ENCODE data around the gene GALNT1. TPM values are rescaled to one million over a fixed set of nuclear protein-coding genes. Genes with fewer than 3 reads are reported as not detected.
A peak's percentile ranks its signal among the peaks of the same experiment; 100 is the strongest.

GALNT1 gene
- total RNA-seq, 1 donor from 2014 or later: 57.2 TPM

- ATAC-seq: peak; percentile 43 to 61
- peaks cover 9% of the 10 kb centered on the region for H3K9me3 ChIP-seq
- H3K4me3 ChIP-seq: no peak overlapping the region
- intact Hi-C loops (cut with DNase I): no loop called here
- H3K36me3 ChIP-seq: no peaks in the 10 kb centered on the region
- no peak for TF ChIP-seq CTCF (IDR thresholded peaks at IDR 0.05)
- no peaks in the 10 kb centered on the region for H3K27me3 ChIP-seq (ENCODE audit: low read depth)
- H3K27ac ChIP-seq: no peak overlapping the region
- peaks cover 12% of the 10 kb centered on the region for H3K4me1 ChIP-seq
- no peak for DNase-seq
Observed at GRCh38 chr18:35592298-35592697, 10.8 kb downstream of the GALNT1 start.

GRCh38 chr18:35593859-35594258 is 12.3 kb downstream of the GALNT1 start:
- intact Hi-C loops (cut with DNase I): no loop called here
- H3K27ac ChIP-seq: no peak overlapping the region
- no peak overlapping the region for H3K4me3 ChIP-seq
- H3K27me3 ChIP-seq (ENCODE audit: low read depth): no peaks in the 10 kb centered on the region
- no peaks in the 10 kb centered on the region for H3K9me3 ChIP-seq
- DNase-seq (no peak), ATAC-seq (no peak)
- no peak for TF ChIP-seq CTCF (IDR thresholded peaks at IDR 0.05)
- peaks cover 12% of the 10 kb centered on the region for H3K4me1 ChIP-seq
- no peaks in the 10 kb centered on the region for H3K36me3 ChIP-seq

GRCh38 chr18:35597758-35598157 is 16.2 kb downstream of the GALNT1 start:
- intact Hi-C loops (cut with DNase I): no loop called here
- TF ChIP-seq CTCF (IDR thresholded peaks at IDR 0.05): no peak
- ATAC-seq: no peak
- no peak overlapping the region for H3K4me3 ChIP-seq
- H3K9me3 ChIP-seq: peaks cover 17% of the 10 kb centered on the region
- H3K27ac ChIP-seq: no peak overlapping the region
- no peak for DNase-seq
- no peaks in the 10 kb centered on the region for H3K27me3 ChIP-seq (ENCODE audit: low read depth)
- no peaks in the 10 kb centered on the region for H3K36me3 ChIP-seq
- H3K4me1 ChIP-seq: no peaks in the 10 kb centered on the region

GRCh38 chr18:35602193-35602820 is 20.8 kb downstream of the GALNT1 start:
- Histone ChIP-seq H3K36me3 (no peaks in the 10 kb centered on the region), H3K4me1 (no peaks in the 10 kb centered on the region), H3K9me3 (peaks cover 21% of the 10 kb centered on the region), H3K27ac (no peak overlapping the region), H3K27me3 (ENCODE audit: low read depth) (no peaks in the 10 kb centered on the region), H3K4me3 (no peak overlapping the region)
- intact Hi-C loops (cut with DNase I): no loop called here
- no peak for TF ChIP-seq CTCF (IDR thresholded peaks at IDR 0.05)
- ATAC-seq (no peak), DNase-seq (no peak)

GRCh38 chr18:35603008-35603407 is 21.5 kb downstream of the GALNT1 start:
- H3K27me3 ChIP-seq (ENCODE audit: low read depth): no peaks in the 10 kb centered on the region
- no peak overlapping the region for H3K4me3 ChIP-seq
- H3K27ac ChIP-seq: no peak overlapping the region
- H3K4me1 ChIP-seq: no peaks in the 10 kb centered on the region
- TF ChIP-seq CTCF (IDR thresholded peaks at IDR 0.05): no peak
- DNase-seq (no peak), ATAC-seq (no peak)
- intact Hi-C loops (cut with DNase I): no loop called here
- no peaks in the 10 kb centered on the region for H3K36me3 ChIP-seq
- peaks cover 21% of the 10 kb centered on the region for H3K9me3 ChIP-seq
